Skin of body (tissue), 2 donors: ENCODE measurements around the gene ACOXL. TPM values are rescaled to one million over a fixed set of nuclear protein-coding genes. Genes with fewer than 3 reads are reported as not detected.
"Not testable (repeated sequence)": the region's sequence is repeated elsewhere in the genome, so short reads cannot be mapped to it uniquely, and the experiment has no call there.

ENCODE experiments used
- DNase-seq: peaks from one replicate; lab custom pipeline; 2025; lab: John Stamatoyannopoulos, UW
- total RNA-seq: library from RNA; depleted of rRNA; stranded (reverse); fragments of >200 nt; gene quantifications from one replicate; pipeline ENCODE4 v1.2.3, GENCODE V29; 2014

The ACOXL gene
- total RNA-seq, 1 donor from 2014 or later = 0.30 TPM

GRCh38 chr2:111054791-111055691 is 322.7 kb downstream of the ACOXL start:
- no peak for DNase-seq

- no peak for DNase-seq
Measured at GRCh38 chr2:111055735-111056134, 323.4 kb downstream of the ACOXL start.

GRCh38 chr2:111057045-111057444 is 324.7 kb downstream of the ACOXL start:
- DNase-seq = no peak

GRCh38 chr2:111057721-111058120 is 325.3 kb downstream of the ACOXL start:
- no peak for DNase-seq

GRCh38 chr2:111058264-111058663 is 325.9 kb downstream of the ACOXL start:
- no peak for DNase-seq

- no peak for DNase-seq
Measured at GRCh38 chr2:111061191-111061590, 328.8 kb downstream of the ACOXL start.

GRCh38 chr2:111062417-111062816 is 330.0 kb downstream of the ACOXL start:
- DNase-seq = no peak

GRCh38 chr2:111066062-111066593 is 333.8 kb downstream of the ACOXL start:
- DNase-seq = no peak

GRCh38 chr2:111068435-111069058 is 336.2 kb downstream of the ACOXL start:
- no peak for DNase-seq

- DNase-seq = no peak
Measured at GRCh38 chr2:111069722-111070121, 337.3 kb downstream of the ACOXL start.

GRCh38 chr2:111071600-111072171 is 339.3 kb downstream of the ACOXL start:
- DNase-seq = peak; percentile 19

GRCh38 chr2:111072220-111072871 is 340.0 kb downstream of the ACOXL start:
- peak; percentile 44 for DNase-seq

GRCh38 chr2:111082659-111083058 is 350.3 kb downstream of the ACOXL start:
- not testable (repeated sequence) for DNase-seq

- DNase-seq = no peak
Measured at GRCh38 chr2:111091811-111092211, 359.4 kb downstream of the ACOXL start.

- no peak for DNase-seq
Measured at GRCh38 chr2:111094691-111095090, 362.3 kb downstream of the ACOXL start.

GRCh38 chr2:111095434-111095833 is 363.1 kb downstream of the ACOXL start:
- DNase-seq = no peak

- DNase-seq = no peak
Measured at GRCh38 chr2:111099402-111099801, 367.0 kb downstream of the ACOXL start.

- DNase-seq = no peak
Measured at GRCh38 chr2:111100087-111100764, 367.9 kb downstream of the ACOXL start.

- DNase-seq = no peak
Measured at GRCh38 chr2:111100765-111101162, 368.4 kb downstream of the ACOXL start.

- DNase-seq = no peak
Measured at GRCh38 chr2:111101592-111101991, 369.2 kb downstream of the ACOXL start.

- DNase-seq = no peak
Measured at GRCh38 chr2:111102216-111102615, 369.8 kb downstream of the ACOXL start.
